NCI-H82 treated with DMSO at 0.1 percent for 48 hours (cell line): ENCODE data around the gene CREBRF.
"Not testable (repeated sequence)": the region's sequence is repeated elsewhere in the genome, so short reads cannot be mapped to it uniquely, and the experiment has no call there.

Experiments
- DNase-seq: peaks from one replicate; lab custom pipeline; 2025; ENCODE audit not compliant: unreplicated experiment; lab: John Stamatoyannopoulos, UW

Gene CREBRF

GRCh38 chr5:173152547-173152946 is 96.4 kb downstream of the CREBRF start:
- no peak for DNase-seq

DNA sequence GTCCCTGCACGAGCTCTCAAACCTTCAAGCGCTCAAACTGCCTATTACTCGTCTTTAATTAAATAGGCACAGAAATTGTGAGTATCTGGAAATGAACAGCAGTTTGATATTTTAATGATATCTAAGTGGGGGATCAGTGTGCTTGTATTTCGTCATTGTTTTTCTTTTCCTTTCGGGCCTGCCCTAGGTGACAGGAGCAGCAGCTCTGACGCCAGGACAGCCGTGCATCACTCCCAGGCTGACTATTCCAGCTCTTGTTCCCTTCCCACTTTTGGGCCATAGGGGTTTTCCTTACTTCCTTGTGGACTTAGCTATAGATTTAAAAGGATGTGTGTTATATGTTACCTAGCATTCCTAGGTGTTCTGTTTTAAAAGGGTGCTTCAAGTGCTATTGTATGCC is 97.7 kb downstream of the CREBRF start:
- no peak for DNase-seq

GRCh38 chr5:173154619-173155018 is 98.5 kb downstream of the CREBRF start:
- not testable (repeated sequence) for DNase-seq

- DNase-seq: no peak
Observed at GRCh38 chr5:173155912-173156311, 99.8 kb downstream of the CREBRF start.

DNA sequence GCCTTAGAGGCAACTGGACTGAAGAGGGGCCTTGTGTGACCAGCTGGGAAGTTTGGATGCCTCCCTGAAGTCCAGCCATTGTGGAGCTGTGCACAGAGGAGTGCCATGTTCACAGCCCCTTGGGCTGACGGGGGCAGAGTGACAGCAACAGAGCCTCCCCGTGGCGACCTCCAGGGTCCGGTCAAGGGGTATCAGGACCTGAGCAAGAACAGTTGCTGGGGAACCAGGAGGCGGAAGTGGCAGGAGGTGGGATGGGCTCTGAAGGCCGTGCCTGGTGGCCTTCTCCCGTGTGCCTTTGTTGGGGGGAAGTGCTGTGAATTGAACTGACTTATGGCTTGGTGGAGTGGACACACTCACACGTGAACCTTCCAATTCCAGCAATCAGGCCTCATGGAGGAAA is 102.2 kb downstream of the CREBRF start:
- no peak for DNase-seq

DNA sequence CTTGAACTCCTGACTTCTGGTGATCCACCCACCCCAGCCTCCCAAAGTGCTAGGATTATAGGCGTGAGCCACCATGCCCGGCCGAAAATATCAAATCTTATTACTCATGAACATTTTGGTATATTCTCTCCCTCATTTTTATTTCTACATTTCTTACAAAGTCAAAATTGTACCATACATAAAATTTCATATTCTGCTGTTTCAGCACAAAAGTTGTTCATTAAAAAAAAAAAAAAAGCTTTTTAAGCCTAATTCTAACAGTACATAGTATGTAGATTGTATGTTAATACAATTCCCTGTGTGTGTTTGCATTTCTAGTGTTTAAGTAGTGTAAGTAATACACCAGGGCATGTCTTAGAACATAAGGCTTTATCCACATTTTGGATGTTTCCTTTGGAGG is 103.1 kb downstream of the CREBRF start:
- DNase-seq: no peak

GRCh38 chr5:173161148-173161547 is 105.0 kb downstream of the CREBRF start:
- DNase-seq: no peak

DNA sequence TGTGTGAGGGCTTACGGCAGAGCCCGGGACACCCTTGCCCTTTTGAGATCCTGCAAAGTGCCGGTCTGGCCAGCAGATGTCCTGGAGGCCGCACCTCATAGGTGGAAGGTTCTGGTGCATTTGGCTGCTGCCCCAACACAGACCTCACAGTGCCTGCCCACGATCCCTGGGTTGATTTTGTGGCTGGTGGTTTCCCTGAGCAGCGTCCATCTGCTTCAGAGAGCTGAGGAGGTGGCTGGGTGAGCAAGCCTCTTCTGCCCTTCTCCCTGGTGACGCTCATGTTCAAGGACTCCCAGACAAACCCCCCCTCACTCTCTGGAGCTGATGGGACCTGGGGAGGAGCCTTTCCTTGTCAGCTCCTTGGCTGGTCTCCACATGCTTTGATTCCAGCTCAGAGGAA is 107.1 kb downstream of the CREBRF start:
- no peak for DNase-seq

DNA sequence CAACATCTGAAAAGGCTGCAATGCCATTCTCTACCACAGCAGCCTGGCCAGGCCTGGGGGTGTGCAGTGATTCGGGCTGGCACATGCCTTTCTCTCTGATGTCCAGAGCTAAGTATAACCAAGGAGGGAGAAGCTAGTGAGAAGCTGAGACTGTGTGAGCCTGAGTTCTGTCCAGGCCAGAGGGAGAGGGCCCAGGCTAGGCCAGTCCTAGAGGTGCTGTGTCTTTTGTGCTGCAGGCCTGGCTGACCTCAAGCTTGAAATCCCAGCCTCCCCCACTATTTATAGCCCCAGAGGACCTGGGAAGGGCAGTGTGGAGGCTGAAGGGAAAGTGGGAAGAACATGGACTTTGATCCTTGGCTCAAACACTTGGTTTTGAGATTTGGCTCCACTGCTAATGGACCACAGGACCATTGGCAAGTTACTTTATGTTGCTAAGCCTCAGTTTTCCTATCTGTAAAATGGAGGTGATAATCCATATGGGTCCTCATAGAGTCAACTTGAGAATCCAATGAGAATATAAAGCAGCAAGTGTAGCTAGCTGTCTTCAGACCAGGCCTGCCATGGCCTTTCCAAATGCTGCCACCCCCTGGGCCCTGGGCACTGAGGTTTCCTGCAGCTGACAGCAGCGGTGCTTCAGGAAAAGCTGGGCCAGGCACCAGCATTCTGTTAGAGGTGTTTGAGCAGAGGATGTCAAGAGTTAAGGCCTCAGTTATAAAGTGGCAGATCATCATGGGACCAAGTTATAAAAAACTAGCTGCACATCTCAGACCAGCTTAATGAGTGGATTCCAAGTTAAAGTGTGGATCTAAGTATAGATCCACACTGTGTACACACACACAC is 109.2 kb downstream of the CREBRF start:
- DNase-seq: no peak

- DNase-seq: no peak
Observed at GRCh38 chr5:173172166-173172565, 116.0 kb downstream of the CREBRF start.

DNA sequence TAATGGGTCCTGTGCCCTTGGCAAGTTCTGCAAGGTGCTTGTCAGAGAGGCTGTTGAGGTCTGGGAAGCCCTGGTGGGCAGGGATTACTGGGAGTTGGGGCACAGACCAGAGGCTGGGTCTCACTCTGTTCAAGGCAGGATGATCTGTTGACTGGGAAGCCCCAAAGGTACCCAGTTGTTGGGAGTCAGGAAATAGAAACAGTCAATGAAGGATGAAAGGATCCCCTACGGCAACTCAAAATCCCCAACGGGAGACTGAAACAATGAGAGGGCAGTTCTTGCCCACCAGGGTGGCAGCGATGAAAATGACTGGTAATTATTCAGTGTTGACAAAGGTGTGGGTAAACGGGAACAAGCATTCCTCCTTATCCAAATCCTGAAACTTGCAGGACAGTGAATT is 119.4 kb downstream of the CREBRF start:
- DNase-seq: no peak

GRCh38 chr5:173178369-173178910 is 122.3 kb downstream of the CREBRF start:
- no peak for DNase-seq

DNA sequence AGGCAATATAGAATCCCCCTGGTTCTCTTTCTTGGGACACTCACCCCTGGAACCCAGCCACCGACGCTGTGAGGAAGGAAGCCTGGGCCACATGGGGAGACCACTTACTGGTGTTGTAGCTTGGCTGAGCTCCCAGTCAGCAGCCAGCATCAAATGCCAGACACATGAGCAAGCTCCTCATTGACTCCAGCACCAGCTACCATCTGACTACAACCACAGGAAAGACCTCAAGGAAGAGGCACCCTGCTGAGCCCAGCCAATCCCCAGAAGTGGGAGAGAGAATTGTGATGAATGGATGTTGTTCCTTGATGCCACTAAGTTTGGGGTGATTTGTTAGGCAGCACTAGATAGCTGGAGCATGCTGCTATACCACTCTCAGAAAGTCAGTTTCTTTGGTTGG is 124.2 kb downstream of the CREBRF start:
- no peak for DNase-seq

- DNase-seq: no peak
Observed at GRCh38 chr5:173187054-173187743, 131.0 kb downstream of the CREBRF start.

- DNase-seq: no peak
Observed at GRCh38 chr5:173188280-173188679, 132.1 kb downstream of the CREBRF start.
